GOT3 (cell line): ENCODE results near the gene SLC35A2.
"Not testable (repeated sequence)": the region's sequence is repeated elsewhere in the genome, so short reads cannot be mapped to it uniquely, and the experiment has no call there.

ENCODE experiments used
- DNase-seq: peaks from one replicate; lab custom pipeline; 2025; ENCODE audit warnings: mixed read lengths; lab: John Stamatoyannopoulos, UW

The SLC35A2 gene

DNA sequence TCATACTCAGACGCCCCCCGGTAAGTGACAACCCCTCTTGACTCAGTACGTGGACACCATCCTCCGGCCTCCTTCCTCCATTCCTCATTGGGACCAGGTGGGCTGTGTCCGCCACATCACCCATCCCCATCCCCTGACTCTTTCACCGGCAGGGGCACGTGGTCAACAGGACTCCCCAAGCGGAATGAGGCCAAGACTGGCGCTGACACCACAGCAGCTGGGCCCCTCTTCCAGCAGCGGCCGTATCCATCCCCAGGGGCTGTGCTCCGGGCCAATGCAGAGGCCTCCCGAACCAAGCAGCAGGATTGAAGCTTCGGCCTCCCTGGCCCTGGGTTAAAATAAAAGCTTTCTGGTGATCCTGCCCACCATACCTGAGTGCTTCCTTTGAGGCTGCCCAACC is 8.7 kb downstream of the SLC35A2 start:
- no peak for DNase-seq

DNA sequence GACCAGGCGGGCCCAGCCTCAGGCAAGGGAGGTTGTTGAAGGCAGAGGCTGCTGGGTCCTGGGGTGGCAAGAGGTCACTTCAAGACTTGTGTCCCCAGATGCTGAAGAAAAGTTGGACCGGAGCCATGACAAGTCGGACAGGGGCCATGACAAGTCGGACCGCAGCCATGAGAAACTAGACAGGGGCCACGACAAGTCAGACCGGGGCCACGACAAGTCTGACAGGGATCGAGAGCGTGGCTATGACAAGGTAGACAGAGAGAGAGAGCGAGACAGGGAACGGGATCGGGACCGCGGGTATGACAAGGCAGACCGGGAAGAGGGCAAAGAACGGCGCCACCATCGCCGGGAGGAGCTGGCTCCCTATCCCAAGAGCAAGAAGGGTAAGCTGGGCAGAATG is 9.3 kb downstream of the SLC35A2 start:
- no peak for DNase-seq

DNA sequence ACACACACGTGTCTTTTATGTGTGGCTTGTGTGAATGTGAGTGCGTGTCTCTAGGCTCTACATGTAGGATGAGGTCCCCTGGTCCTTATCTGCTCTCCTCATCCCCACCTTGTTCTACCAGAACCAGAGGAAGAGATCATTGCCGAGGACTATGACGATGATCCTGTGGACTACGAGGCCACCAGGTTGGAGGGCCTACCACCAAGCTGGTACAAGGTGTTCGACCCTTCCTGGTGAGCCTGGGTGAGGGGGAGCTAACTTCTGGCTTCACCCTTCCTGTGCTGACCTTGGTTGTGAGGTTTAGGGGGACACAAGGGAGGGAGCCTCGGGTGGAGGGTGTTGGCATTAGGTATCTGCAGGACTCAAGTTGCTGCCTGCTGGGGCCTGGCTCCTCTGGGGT is 10.4 kb downstream of the SLC35A2 start:
- no peak for DNase-seq

DNA sequence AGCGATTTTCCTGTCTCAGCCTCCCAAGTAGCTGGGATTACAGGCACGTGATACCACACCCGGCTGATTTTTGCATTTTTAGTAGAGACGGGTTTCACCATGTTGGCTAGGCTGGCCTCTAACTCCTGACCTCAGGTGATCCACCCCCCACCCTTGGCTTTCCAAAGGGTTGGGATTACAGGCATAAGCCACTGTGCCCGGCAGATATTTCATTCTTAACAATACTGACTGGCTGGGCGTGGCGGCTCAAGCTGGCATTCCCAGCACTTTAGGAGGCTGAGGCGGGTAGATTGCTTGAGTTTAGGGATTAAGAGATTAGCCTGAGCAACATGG is 12.4 kb downstream of the SLC35A2 start:
- no peak for DNase-seq

DNA sequence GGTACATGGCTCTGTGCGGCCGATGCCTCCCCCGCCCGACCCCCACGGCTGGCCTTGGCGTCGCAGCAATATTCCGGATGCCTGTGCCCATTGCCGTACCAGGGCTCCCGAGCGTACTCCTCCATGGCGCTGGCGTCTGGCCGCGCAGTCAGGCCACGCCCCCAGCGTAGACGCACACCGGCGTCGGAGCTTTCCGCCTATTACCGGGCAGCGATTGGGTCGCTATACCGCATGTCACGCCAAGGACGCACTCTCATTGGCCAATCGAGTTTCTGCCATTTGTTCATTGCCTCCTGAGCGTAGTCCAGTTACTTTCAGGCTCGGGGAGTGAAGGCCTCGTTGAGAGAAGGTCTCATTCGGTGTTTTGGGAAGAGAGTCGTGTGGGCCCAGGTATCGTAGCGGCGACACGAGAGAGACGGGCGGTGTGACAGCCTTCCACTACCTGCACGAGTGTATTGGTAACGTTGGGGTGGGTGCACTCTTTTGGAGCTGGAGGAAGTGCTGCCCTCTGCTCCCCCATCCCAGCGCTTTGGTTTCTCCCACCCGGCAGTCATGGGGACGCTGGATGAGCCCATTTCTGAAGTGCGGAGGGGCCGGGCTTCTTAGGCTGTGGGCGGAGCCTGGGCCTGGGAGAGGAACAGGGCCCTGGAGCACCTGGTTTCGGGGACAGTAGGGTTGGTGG is 13.7 kb downstream of the SLC35A2 start, which contains the start of the genes PQBP1 and TIMM17B:
Gene PQBP1 (plus strand): TSS at position 306 of the 682 bp plus-strand sequence. CDS start 580 bp downstream, outside the sequence.
Gene TIMM17B (minus strand): TSS at position 144 of the 682 bp plus-strand sequence. CDS start 19 bp downstream, at position 125.
- peak; percentile 66 for DNase-seq

DNA sequence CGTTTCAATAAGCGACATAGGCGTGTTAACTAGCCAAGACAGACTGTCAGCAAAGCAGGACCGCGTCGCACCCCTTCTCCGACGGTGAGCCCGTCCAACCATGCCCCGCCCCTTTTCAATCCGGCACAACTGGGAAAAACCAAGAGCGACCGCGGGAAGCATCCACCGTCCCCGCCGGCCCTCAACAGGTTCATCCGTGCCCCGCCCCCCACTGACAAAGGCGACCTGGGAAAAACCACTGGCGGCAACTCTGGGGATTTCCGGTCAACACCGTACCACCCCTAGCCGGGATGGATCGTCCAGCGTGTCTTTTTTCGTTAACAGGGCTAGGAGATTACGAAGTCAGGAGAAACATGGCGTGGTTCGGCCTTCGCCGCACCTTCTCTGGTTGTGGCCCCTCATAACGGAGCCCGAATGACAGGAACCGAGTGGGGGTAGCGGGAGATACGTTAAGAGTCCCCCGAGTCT is 14.3 kb downstream of the SLC35A2 start:
- no peak for DNase-seq

DNA sequence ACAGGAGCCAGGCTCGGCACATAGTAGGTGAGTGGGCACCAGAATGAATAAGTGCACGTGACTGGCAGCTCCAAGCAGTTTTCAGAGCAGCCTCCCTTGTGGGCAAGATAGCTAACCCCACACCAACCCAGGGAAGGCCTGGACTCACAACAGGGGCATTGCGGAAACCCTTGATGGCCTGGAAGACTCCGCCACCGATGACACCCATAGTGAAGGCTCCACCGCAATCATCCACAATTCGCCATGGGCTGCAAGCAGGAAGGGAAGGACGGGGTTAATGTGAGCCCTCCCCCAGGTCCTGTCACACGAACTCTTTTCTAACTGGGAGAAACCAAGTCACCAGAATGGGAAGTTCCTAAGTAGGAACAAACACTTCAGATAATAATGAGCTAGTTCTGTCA is 14.8 kb downstream of the SLC35A2 start:
- DNase-seq = no peak

DNA sequence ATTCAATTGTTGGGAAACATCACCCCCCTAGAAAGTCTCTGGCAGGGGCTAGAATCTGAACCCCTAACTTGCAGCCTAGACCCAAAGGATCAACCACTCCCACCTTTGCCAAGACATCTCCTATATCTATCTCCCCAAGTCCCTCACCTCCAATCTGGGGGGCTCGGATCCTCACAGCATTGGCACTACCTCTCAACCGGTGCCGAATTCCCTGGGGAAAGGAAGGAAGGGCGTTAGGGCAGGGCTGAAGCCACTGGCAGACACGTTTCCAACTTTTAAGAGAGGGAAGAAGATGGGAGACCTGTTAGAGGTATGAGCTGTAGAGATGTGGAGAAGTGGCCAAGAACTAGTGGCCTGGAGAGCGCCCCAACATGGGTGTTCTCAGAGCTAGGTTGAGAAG is 16.6 kb downstream of the SLC35A2 start:
- no peak for DNase-seq

DNA sequence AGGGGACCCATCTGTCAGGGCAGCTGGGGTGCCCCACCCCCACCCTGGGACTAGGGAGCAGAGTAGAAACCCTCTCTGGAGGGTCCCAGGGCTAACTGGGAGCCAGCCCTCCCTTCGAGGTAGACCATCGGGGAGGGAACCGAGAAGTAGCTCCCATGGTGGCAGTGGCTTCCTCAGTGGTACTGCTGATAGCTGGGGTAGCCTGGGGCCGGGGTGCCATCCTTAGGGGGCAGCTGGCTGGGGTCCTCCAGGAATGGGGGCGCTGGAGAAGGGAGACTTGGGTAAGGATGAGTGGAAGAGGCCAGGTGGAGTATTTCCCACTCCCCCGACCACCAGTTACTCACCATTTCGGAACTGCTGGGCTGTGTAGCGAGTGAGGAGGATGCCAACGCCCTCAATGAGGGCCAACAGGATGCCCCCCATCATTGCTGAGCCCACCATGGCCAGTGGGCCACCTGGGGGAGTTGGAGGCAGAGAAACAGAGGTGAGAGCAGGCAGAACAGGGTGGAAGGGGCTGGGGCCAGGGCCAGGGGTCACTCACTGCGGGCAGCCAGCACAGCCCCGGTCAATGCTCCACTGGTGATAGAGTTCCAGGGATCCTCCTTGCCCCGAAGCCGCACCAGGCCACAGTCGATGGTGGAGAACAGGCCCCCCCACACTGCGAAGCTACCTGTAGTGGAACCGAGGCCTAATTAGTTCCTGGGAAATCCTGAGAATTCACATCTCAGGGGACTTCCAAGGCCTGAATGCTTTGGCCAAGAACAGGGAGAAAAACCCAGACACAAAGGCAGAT is 17.7 kb downstream of the SLC35A2 start:
- DNase-seq = no peak

DNA sequence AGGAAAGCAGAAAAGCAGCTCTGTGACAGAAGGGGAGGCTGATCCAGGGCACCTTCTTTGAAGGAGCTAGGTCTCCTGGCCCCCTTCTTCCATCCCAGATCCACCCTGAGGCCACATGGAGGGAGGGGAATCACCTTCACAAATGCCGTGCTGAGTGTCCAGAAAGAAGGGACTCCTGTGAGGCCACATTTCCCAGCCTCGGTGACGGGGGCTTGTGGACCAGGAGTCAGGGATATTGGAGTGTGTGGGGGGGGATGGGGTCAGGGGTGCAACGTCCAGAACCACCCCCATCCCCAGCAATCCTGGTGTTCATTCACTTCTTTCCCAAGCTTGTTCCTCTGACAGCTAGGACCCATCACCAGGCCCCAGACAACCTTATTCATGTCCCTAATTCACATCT is 18.6 kb downstream of the SLC35A2 start:
- no peak for DNase-seq

DNA sequence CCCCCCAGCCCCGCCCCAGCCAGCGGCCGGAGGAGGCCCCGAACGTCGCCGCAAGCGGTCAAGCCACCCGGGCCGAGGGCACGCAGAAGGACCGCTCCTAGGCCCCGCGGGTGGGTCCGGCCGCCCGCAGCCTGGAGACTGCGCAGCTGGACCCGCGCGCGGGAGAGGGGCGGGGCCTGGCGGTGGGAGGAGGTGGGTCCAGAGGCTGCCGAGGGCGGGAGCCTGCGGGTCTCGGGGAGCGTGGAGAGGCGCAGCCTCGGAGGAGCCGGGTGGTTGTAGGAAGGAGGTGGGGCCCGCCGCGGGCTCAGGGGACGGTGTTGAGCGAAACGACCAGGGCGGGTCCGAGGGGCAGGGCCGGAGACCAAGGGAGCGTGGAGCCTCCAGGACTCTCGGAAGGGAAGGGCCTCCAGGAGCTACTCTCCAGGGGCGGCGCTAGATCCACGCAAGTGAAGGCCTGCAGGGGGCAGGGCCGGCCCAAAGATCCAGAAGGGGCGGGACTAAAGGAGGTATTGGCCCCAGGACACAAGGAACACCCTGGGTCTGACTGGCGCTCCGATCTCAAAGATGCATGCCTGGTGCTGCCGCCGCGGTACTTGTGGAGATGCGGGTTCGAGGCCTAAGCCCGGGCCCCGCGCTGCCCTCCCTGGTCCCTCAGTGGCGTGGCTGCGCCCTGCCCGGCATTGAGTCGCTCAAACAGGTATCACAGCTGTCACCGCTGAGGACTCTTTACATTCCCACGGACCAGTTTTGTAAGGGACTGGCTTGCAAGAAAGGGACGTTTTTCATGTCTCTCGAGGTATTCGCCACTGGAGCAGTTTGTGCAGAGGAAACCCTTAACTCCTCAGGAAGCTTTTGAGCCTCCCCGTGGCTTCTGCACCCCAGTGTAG is 19.8 kb downstream of the SLC35A2 start:
- DNase-seq = peak; percentile 68

DNA sequence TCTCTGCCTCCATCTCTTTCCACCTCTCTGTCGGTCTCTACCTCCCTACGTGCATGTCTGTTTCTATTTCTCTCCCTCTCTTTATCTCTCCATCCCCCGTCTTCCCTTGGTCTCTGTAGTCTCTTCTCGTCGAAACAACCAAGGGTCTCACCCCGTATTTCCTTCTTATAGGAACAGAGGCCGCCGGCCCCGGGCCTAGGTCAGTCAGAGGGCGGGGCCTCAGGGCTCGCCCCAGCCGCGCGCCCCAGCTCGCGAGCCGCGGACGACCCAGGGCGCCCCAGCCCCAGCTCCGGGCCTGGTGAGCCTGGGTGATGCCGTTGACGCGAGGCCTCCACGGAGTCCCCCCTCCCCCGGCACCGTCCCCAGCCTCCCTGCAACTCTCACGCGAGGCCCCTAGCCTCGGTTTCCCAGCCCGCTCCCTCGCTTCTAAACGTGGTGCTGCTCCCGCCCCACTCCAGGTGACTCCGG is 20.5 kb downstream of the SLC35A2 start:
- no peak for DNase-seq

DNA sequence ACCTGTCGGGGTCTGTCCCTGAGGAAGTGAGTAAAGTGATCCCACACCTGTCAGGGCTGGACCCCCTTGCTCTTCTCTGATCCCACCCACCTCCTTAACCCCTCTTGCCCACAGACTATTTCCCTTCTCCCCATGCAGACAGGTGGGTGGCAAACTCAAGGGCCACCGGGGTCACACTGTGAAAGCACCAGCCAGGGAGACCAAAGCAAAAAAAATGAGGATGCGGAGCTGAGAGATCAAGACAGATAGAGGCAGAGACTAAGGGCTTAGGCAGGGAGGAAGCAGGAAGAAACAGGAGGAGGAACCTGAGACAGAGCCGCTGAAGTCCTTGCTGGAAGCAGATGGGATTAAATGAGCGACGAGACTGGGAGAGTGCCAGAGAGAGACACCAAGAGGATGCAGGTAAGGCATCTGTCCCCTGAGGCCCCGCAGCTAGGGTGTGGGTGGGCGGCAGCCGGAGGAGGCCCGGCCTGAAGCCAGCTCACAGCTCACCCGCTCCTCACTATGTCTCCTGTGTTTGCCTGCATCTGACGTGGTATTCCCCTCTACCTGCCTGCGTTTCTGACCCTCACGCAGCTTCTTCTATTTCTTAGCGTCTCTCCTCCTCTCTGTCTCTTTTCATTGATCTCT is 21.0 kb downstream of the SLC35A2 start:
- no peak for DNase-seq

DNA sequence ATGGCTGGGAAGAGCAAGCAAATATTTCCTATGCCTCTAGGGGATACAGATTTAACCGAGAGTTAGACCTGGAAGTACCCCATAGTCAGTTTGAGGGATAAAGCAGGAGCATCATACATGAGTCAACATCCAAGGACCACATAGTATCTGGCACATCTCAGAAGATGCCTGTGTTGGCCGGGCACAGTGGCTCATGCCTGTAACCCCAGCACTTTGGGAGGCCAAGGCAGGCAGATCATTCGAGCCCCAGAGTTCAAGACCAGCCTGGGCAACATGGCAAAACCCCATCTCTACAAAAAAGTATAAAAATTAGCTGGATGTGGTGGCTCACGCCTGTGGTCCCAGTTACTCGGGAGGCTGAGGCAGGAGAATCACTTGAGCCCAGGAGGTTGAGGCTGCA is 24.9 kb downstream of the SLC35A2 start:
- DNase-seq = not testable (repeated sequence)

DNA sequence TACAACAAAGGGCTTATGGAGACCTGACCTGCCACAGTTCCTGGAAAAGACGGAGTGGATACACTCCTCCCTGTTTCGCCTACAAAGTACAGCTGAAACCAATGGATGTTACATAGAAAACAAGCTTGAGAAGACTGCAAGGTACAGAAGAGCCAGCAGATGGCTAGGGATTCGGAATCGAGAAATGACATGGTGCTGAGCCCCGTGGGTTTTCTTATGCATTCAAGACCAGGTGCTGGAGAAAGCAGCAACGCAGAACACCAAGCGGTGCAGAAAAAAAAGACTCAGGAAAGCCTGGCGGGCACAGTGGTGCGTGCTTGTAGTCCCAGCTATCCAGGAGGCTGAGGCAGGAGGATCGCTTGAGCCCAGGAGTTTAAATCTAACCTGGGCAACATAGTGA is 27.7 kb downstream of the SLC35A2 start:
- no peak for DNase-seq

DNA sequence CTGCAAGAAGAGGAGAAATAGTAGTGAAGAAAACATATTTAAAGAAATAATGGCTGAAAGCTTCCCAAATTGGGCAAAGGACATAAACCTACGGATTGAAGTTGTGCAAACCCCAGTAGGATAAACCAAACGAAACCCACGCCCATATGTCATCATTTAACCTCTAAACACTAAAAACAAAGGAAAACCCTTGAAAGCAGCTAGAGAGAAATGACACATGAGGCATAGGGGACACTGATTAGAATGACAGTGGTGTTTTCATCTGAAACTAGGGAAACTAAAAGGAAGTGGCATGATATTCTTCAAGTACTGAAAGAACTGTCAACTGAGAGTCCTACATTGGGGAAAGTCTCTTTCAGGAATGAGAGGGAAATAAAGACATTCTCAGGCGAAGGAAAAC is 34.5 kb downstream of the SLC35A2 start:
- not testable (repeated sequence) for DNase-seq

DNA sequence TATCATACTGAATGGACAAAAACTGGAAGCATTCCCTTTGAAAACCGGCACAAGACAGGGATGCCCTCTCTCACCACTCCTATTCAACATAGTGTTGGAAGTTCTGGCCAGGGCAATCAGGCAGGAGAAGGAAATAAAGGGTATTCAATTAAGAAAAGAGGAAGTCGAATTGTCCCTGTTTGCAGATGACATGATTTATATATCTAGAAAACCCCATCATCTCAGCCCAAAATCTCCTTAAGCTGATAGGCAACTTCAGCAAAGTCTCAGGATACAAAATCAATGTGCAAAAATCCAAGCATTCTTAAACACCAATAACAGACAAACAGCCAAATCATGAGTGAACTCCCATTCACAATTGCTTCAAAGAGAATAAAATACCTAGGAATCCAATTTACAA is 39.4 kb downstream of the SLC35A2 start:
- not testable (repeated sequence) for DNase-seq

DNA sequence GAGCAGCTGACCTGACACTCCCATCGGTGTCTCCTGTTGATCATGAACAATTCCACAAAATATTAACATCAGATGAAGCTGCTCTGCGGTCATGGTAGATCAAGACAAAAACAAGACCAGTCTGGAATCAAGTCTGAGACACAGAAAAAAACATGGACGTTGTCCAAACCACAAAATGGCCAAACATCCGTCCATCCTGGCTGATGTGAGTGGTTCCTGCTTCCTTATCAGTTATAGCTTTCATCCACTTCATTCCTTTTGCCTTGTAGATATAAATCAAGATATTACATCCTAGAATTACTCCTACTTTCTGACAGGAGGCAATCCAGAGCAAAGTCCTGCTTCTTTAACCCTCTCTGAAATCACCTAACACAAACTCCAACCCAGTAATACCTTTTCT is 47.2 kb downstream of the SLC35A2 start:
- no peak for DNase-seq

DNA sequence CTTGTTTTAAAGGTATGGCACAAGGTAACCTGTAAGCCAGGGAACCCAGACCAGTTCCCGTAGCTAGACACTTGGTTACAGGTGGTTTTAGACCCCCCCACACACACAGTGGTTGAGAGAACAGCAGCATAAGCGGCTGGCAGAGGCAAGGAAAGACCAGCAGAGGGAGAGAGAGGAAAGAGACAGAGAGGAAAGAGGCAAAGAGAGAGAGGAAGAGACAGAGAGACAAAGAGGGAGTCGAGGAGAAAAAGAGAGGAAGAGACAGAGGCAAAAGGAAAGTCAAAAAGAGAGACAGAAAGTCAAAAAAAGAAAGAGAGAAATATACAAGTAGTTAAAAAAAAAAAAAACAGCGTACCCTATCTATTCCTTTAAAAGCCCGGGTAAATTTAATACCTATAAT is 56.5 kb downstream of the SLC35A2 start:
- DNase-seq = no peak

DNA sequence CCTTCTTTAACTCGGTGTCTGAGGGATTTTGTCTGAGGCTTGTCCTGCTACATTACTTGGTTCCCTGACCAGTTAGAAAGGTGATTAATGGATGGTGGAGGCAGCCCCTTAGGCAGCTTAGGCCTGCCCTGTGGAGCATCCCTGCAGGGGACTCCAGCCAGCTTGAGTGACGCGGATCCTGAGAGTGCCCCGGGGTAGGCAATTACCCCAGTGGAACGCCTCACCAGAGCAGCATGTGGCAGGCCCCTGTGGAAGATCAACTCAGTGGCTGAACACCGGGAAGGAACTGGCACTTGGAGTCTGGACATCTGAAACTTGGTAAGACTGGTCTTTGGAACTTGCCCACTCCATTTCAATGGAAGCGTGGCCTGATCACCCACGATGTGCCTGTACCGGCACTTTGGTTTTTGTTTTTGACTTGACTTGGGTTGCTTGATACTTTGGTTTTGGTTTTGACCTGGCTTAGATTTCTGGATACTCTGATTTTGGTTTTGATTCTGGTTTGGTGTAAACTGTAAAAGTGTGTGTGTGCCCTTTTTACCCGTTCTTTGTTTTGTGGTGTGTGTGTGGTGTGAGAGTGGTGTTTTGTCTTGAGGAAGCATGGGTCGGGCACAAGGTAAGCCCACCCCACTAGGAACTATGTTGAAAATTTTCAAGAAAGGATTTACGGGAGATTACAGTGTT is 57.2 kb downstream of the SLC35A2 start:
- DNase-seq = not testable (repeated sequence)

DNA sequence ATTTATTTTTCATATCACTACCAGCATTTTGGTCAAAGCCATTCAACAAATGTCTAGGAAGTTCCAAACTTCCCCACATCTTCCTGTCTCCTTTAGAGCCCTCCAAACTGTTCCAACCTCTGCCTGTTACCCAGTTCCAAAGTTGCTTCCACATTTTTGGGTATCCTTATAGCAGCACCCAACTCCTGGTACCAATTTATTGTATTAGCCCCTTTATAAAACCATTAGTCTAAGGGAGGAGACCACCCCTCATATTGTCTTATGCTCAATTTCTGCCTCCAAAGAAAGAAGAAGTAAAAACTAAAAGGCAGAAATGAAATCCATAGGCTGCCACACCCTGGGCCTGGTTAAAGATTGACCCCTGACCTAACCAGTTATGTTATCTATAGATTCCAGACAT is 58.0 kb downstream of the SLC35A2 start:
- not testable (repeated sequence) for DNase-seq
